ENCODE data around the gene NEK7. TPM values are rescaled to one million over a fixed set of nuclear protein-coding genes. Genes with fewer than 3 reads are reported as not detected.

Gene NEK7
- total RNA-seq, 2 donors from 2014 or later, result 55.9 to 64.9 TPM

GRCh38 chr1:198238121-198238520 is 81.3 kb downstream of the NEK7 start:
- no peak for ATAC-seq (replicated peaks in 1 of 2)
- Mint-ChIP-seq H3K36me3 (ENCODE audit: insufficient read depth in 2 of 2) (no peaks in the 10 kb centered on the region), H3K4me1 (ENCODE audit: low read depth) (peaks cover 31% of the 10 kb centered on the region), H3K9me3 (peaks cover 0 to 2% of the 10 kb centered on the region in 2 donors), H3K27me3 (ENCODE audit: low read depth) (no peaks in the 10 kb centered on the region), H3K4me3 (no peak overlapping the region), H3K27ac (no peak overlapping the region)
- DNase-seq, result no peak

GRCh38 chr1:198241553-198241952 is 84.8 kb downstream of the NEK7 start:
- Mint-ChIP-seq H3K9me3 (no peaks in the 10 kb centered on the region), H3K4me3 (peak overlapping the region in 1 of 2 donors; percentile 26), H3K27ac (peak overlapping the region; percentile 76), H3K27me3 (ENCODE audit: low read depth) (no peaks in the 10 kb centered on the region), H3K4me1 (ENCODE audit: low read depth) (peaks cover 20% of the 10 kb centered on the region), H3K36me3 (ENCODE audit: insufficient read depth in 2 of 2) (no peaks in the 10 kb centered on the region)
- peak; percentile 76 to 93 for ATAC-seq (replicated peaks in 1 of 2)
- no peak for DNase-seq

GRCh38 chr1:198244772-198245171 is 88.0 kb downstream of the NEK7 start:
- Mint-ChIP-seq H3K27me3 (ENCODE audit: low read depth) (no peaks in the 10 kb centered on the region), H3K9me3 (no peaks in the 10 kb centered on the region), H3K27ac (no peak overlapping the region), H3K4me3 (no peak overlapping the region), H3K36me3 (ENCODE audit: insufficient read depth in 2 of 2) (peaks cover 0 to 2% of the 10 kb centered on the region in 2 donors), H3K4me1 (ENCODE audit: low read depth) (peaks cover 20% of the 10 kb centered on the region)
- DNase-seq (no peak), ATAC-seq (replicated peaks in 1 of 2) (no peak)

GRCh38 chr1:198245379-198245778 is 88.6 kb downstream of the NEK7 start:
- H3K36me3 Mint-ChIP-seq (ENCODE audit: insufficient read depth in 2 of 2), result peaks cover 0 to 2% of the 10 kb centered on the region in 2 donors
- H3K4me3 Mint-ChIP-seq, result no peak overlapping the region
- H3K27ac Mint-ChIP-seq, result no peak overlapping the region
- DNase-seq (no peak), ATAC-seq (replicated peaks in 1 of 2) (no peak)
- H3K27me3 Mint-ChIP-seq (ENCODE audit: low read depth), result no peaks in the 10 kb centered on the region
- H3K9me3 Mint-ChIP-seq, result no peaks in the 10 kb centered on the region
- peaks cover 20% of the 10 kb centered on the region for H3K4me1 Mint-ChIP-seq (ENCODE audit: low read depth)

GRCh38 chr1:198246337-198246736 is 89.5 kb downstream of the NEK7 start:
- DNase-seq (no peak), ATAC-seq (replicated peaks in 1 of 2) (no peak)
- Mint-ChIP-seq H3K4me3 (no peak overlapping the region), H3K9me3 (no peaks in the 10 kb centered on the region), H3K4me1 (ENCODE audit: low read depth) (peaks cover 16% of the 10 kb centered on the region), H3K36me3 (ENCODE audit: insufficient read depth in 2 of 2) (peaks cover 0 to 2% of the 10 kb centered on the region in 2 donors), H3K27me3 (ENCODE audit: low read depth) (no peaks in the 10 kb centered on the region), H3K27ac (no peak overlapping the region)

- peak; percentile 32 to 55 for ATAC-seq (replicated peaks in 1 of 2)
Measured at GRCh38 chr1:198253259-198253658, 96.5 kb downstream of the NEK7 start.

GRCh38 chr1:198253668-198254067 is 96.9 kb downstream of the NEK7 start:
- peaks cover 61% of the 10 kb centered on the region for H3K4me1 Mint-ChIP-seq (ENCODE audit: low read depth)
- H3K36me3 Mint-ChIP-seq (ENCODE audit: insufficient read depth in 2 of 2), result peaks cover 7 to 8% of the 10 kb centered on the region in 2 donors
- H3K9me3 Mint-ChIP-seq, result peaks cover 0 to 2% of the 10 kb centered on the region in 2 donors
- peak overlapping the region; percentile 49 to 54 for H3K4me3 Mint-ChIP-seq
- peak in 1 of 2 donors; percentile 8 for DNase-seq
- H3K27ac Mint-ChIP-seq, result no peak overlapping the region
- no peaks in the 10 kb centered on the region for H3K27me3 Mint-ChIP-seq (ENCODE audit: low read depth)
- peak; percentile 81 to 84 for ATAC-seq (replicated peaks in 1 of 2)

More at GRCh38 chr1:198253259-198253658, 96.5 kb downstream of the NEK7 start:
- peaks cover 57% of the 10 kb centered on the region for H3K4me1 Mint-ChIP-seq (ENCODE audit: low read depth)
- no peak for DNase-seq
- no peaks in the 10 kb centered on the region for H3K27me3 Mint-ChIP-seq (ENCODE audit: low read depth)
- peaks cover 6 to 7% of the 10 kb centered on the region in 2 donors for H3K36me3 Mint-ChIP-seq (ENCODE audit: insufficient read depth in 2 of 2)
- peaks cover 0 to 2% of the 10 kb centered on the region in 2 donors for H3K9me3 Mint-ChIP-seq
- peak overlapping the region; percentile 8 for H3K27ac Mint-ChIP-seq
- H3K4me3 Mint-ChIP-seq, result peak overlapping the region in 1 of 2 donors; percentile 10

GRCh38 chr1:198254521-198254920 is 97.7 kb downstream of the NEK7 start:
- H3K27me3 Mint-ChIP-seq (ENCODE audit: low read depth), result no peaks in the 10 kb centered on the region

GRCh38 chr1:198254948-198255347 is 98.2 kb downstream of the NEK7 start:
- no peak for ATAC-seq (replicated peaks in 1 of 2)
- no peak for DNase-seq
- Mint-ChIP-seq H3K4me3 (no peak overlapping the region), H3K4me1 (ENCODE audit: low read depth) (peaks cover 72% of the 10 kb centered on the region), H3K27ac (peak overlapping the region; percentile 38), H3K27me3 (ENCODE audit: low read depth) (no peaks in the 10 kb centered on the region), H3K9me3 (peaks cover 0 to 2% of the 10 kb centered on the region in 2 donors), H3K36me3 (ENCODE audit: insufficient read depth in 2 of 2) (peaks cover 4 to 8% of the 10 kb centered on the region in 2 donors)

More at GRCh38 chr1:198254521-198254920, 97.7 kb downstream of the NEK7 start:
- H3K4me3 Mint-ChIP-seq, result no peak overlapping the region
- H3K4me1 Mint-ChIP-seq (ENCODE audit: low read depth), result peaks cover 70% of the 10 kb centered on the region
- peak overlapping the region; percentile 38 for H3K27ac Mint-ChIP-seq
- H3K36me3 Mint-ChIP-seq (ENCODE audit: insufficient read depth in 2 of 2), result peaks cover 4 to 8% of the 10 kb centered on the region in 2 donors
- H3K9me3 Mint-ChIP-seq, result peaks cover 0 to 2% of the 10 kb centered on the region in 2 donors
- ATAC-seq (replicated peaks in 1 of 2) (no peak), DNase-seq (no peak)

- Mint-ChIP-seq H3K36me3 (ENCODE audit: insufficient read depth in 2 of 2) (peaks cover 4 to 8% of the 10 kb centered on the region in 2 donors), H3K27me3 (ENCODE audit: low read depth) (no peaks in the 10 kb centered on the region), H3K4me1 (ENCODE audit: low read depth) (peaks cover 80% of the 10 kb centered on the region), H3K9me3 (peaks cover 0 to 2% of the 10 kb centered on the region in 2 donors), H3K4me3 (no peak overlapping the region), H3K27ac (no peak overlapping the region)
- no peak for ATAC-seq (replicated peaks in 1 of 2)
- DNase-seq, result no peak
Measured at GRCh38 chr1:198255784-198256183, 99.0 kb downstream of the NEK7 start.

- Mint-ChIP-seq H3K36me3 (ENCODE audit: insufficient read depth in 2 of 2) (peaks cover 3 to 6% of the 10 kb centered on the region in 2 donors), H3K9me3 (peaks cover 0 to 2% of the 10 kb centered on the region in 2 donors), H3K27me3 (ENCODE audit: low read depth) (no peaks in the 10 kb centered on the region), H3K4me1 (ENCODE audit: low read depth) (peaks cover 73% of the 10 kb centered on the region), H3K27ac (peak overlapping the region; percentile 1), H3K4me3 (peak overlapping the region; percentile 36 to 63)
- ATAC-seq (replicated peaks in 1 of 2) (peak; percentile 86), DNase-seq (no peak)
Measured at GRCh38 chr1:198258491-198258890, 101.7 kb downstream of the NEK7 start.

GRCh38 chr1:198259333-198260074 is 102.7 kb downstream of the NEK7 start:
- DNase-seq (no peak), ATAC-seq (replicated peaks in 1 of 2) (no peak)
- peak overlapping the region; percentile 50 to 83 for H3K4me3 Mint-ChIP-seq
- peaks cover 3 to 6% of the 10 kb centered on the region in 2 donors for H3K36me3 Mint-ChIP-seq (ENCODE audit: insufficient read depth in 2 of 2)
- no peaks in the 10 kb centered on the region for H3K27me3 Mint-ChIP-seq (ENCODE audit: low read depth)
- peaks cover 0 to 2% of the 10 kb centered on the region in 2 donors for H3K9me3 Mint-ChIP-seq
- H3K4me1 Mint-ChIP-seq (ENCODE audit: low read depth), result peaks cover 63% of the 10 kb centered on the region
- H3K27ac Mint-ChIP-seq, result peak overlapping the region; percentile 96

GRCh38 chr1:198261886-198262285 is 105.1 kb downstream of the NEK7 start:
- Mint-ChIP-seq H3K27ac (no peak overlapping the region), H3K27me3 (ENCODE audit: low read depth) (no peaks in the 10 kb centered on the region), H3K4me3 (no peak overlapping the region), H3K4me1 (ENCODE audit: low read depth) (peaks cover 42% of the 10 kb centered on the region), H3K36me3 (ENCODE audit: insufficient read depth in 2 of 2) (peaks cover 0 to 4% of the 10 kb centered on the region in 2 donors), H3K9me3 (peaks cover 0 to 2% of the 10 kb centered on the region in 2 donors)
- DNase-seq, result no peak
- no peak for ATAC-seq (replicated peaks in 1 of 2)

Data from activated T-cell treated with anti-CD3 and anti-CD28 coated beads, Interleukin-2, amount 50 U/mL, for 72 hours (primary cell).